H9 (cell line): ENCODE data around the gene ABCG1. TPM values are rescaled to one million over a fixed set of nuclear protein-coding genes. Genes with fewer than 3 reads are reported as not detected.

ENCODE experiments used
- DNase-seq: peaks from one replicate; pipeline ENCODE4 v3.0.0-alpha.2; 2017
- H2AFZ ChIP-seq: one replicate; pipeline ENCODE4 v1.6.1; 2013; ENCODE audit warnings: mild to moderate bottlenecking, low read length, control low read depth, moderate library complexity
- H2AK5ac ChIP-seq: 2 replicates; pipeline ENCODE4 v1.6.1; 2013; ENCODE audit warnings: low read length, control low read depth, mixed read lengths; ENCODE audit not compliant: insufficient read length
- H2BK120ac ChIP-seq: one replicate; pipeline ENCODE4 v1.6.1; 2013; ENCODE audit warnings: low read depth, mild to moderate bottlenecking, low read length, control low read depth, inconsistent platforms; ENCODE audit not compliant: poor library complexity, severe bottlenecking
- H2BK12ac ChIP-seq: 2 replicates; pipeline ENCODE4 v1.6.1; 2013; ENCODE audit warnings: low read length, control low read depth, mixed read lengths, low read depth; ENCODE audit not compliant: insufficient read length
- H2BK15ac ChIP-seq: 2 replicates; pipeline ENCODE4 v1.6.1; 2013; ENCODE audit warnings: low read depth, low read length, control low read depth
- H2BK20ac ChIP-seq: one replicate; pipeline ENCODE4 v1.6.1; 2013; ENCODE audit warnings: low read depth, mild to moderate bottlenecking, low read length, control low read depth, inconsistent platforms; ENCODE audit not compliant: poor library complexity, severe bottlenecking
- H2BK5ac ChIP-seq: 2 replicates; pipeline ENCODE4 v1.6.1; 2013; ENCODE audit warnings: low read length, control low read depth, mixed read lengths; ENCODE audit not compliant: insufficient read length
- H3K14ac ChIP-seq: 2 replicates; pipeline ENCODE4 v1.6.1; 2013; ENCODE audit warnings: low read length, control low read depth; ENCODE audit not compliant: insufficient read depth
- H3K18ac ChIP-seq: 2 replicates; pipeline ENCODE4 v1.6.1; 2013; ENCODE audit warnings: low read depth, mild to moderate bottlenecking, mixed read lengths, low read length, control low read depth; ENCODE audit not compliant: insufficient read length
- H3K23ac ChIP-seq: 2 replicates; pipeline ENCODE4 v1.6.1; 2013; ENCODE audit warnings: low read length, control low read depth, mixed read lengths, low read depth; ENCODE audit not compliant: insufficient read length
- H3K23me2 ChIP-seq: 2 replicates; pipeline ENCODE4 v1.6.1; 2013; ENCODE audit warnings: low read depth, mild to moderate bottlenecking, mixed read lengths, low read length, control low read depth; ENCODE audit not compliant: insufficient read length, poor library complexity, severe bottlenecking
- H3K27ac ChIP-seq: 2 replicates; pipeline ENCODE4 v1.5.1; 2013; ENCODE audit warnings: low read length, control low read depth, mixed read lengths, low read depth; ENCODE audit not compliant: insufficient read length
- H3K27me3 ChIP-seq: 2 replicates; pipeline ENCODE4 v1.6.1; 2013; ENCODE audit warnings: low read length, control low read depth, inconsistent platforms; ENCODE audit not compliant: insufficient read depth
- H3K4ac ChIP-seq: 2 replicates; pipeline ENCODE4 v1.6.1; 2013; ENCODE audit warnings: low read depth, mild to moderate bottlenecking, control low read depth, inconsistent platforms, low read length, moderate library complexity
- H3K4me1 ChIP-seq: 2 replicates; pipeline ENCODE4 v1.6.1; 2013; ENCODE audit warnings: low read length, control low read depth, inconsistent platforms; ENCODE audit not compliant: insufficient read depth
- H3K4me2 ChIP-seq: 2 replicates; pipeline ENCODE4 v1.6.1; 2013; ENCODE audit warnings: low read length, control low read depth, mixed read lengths; ENCODE audit not compliant: insufficient read length, insufficient read depth
- H3K56ac ChIP-seq: 2 replicates; pipeline ENCODE4 v1.6.1; 2013; ENCODE audit warnings: low read depth, mild to moderate bottlenecking, mixed read lengths, low read length, control low read depth; ENCODE audit not compliant: insufficient read length
- H3K79me1 ChIP-seq: 2 replicates; pipeline ENCODE4 v1.6.1; 2013; ENCODE audit warnings: low read depth, mild to moderate bottlenecking, moderate library complexity, low read length, control low read depth, inconsistent platforms; ENCODE audit not compliant: insufficient read depth, poor library complexity, severe bottlenecking
- H3K79me2 ChIP-seq: 2 replicates; pipeline ENCODE4 v1.6.1; 2013; ENCODE audit warnings: low read length, control low read depth, inconsistent platforms; ENCODE audit not compliant: insufficient read depth
- H3K9ac ChIP-seq: 2 replicates; pipeline ENCODE4 v1.6.1; 2013; ENCODE audit warnings: low read length, control low read depth, mixed read lengths; ENCODE audit not compliant: insufficient read length; ENCODE audit errors: extremely low read depth
- H3K9me3 ChIP-seq: one replicate; pipeline ENCODE4 v1.6.1; 2013; ENCODE audit warnings: low read depth, low read length, inconsistent platforms; ENCODE audit not compliant: control insufficient read depth
- H3T11ph ChIP-seq: one replicate; pipeline ENCODE4 v1.6.1; 2013; ENCODE audit warnings: mild to moderate bottlenecking, low read length, control low read depth, inconsistent platforms
- H4K20me1 ChIP-seq: one replicate; pipeline ENCODE4 v1.6.1; 2013; ENCODE audit not compliant: control insufficient read depth, insufficient read length, insufficient read depth
- H4K5ac ChIP-seq: 2 replicates; pipeline ENCODE4 v1.6.1; 2013; ENCODE audit warnings: low read depth, mild to moderate bottlenecking, mixed read lengths, low read length, control low read depth; ENCODE audit not compliant: insufficient read length
- H4K8ac ChIP-seq: replicated peaks from 2 replicates; pipeline ENCODE4 v1.6.1; 2013; ENCODE audit warnings: low read length, control low read depth, mixed read lengths, low read depth; ENCODE audit not compliant: insufficient read length
- H4K91ac ChIP-seq: 2 replicates; pipeline ENCODE4 v1.6.1; 2013; ENCODE audit warnings: low read depth, mild to moderate bottlenecking, moderate library complexity, mixed read lengths, low read length, control low read depth; ENCODE audit not compliant: insufficient read length
- H3K27ac Mint-ChIP-seq, 3 experiments: 2 replicates in 2 of 3; 3 replicates in 1 of 3; pipeline ENCODE4 v1.8.0; 2020 to 2021; ENCODE audit warnings: mixed read lengths in 3 of 3, mild to moderate bottlenecking in 1 of 3, moderate library complexity in 1 of 3
- H3K27me3 Mint-ChIP-seq: 2 replicates; pipeline ENCODE4 v1.8.0; 2021; ENCODE audit warnings: low read depth, mild to moderate bottlenecking, moderate library complexity, mixed read lengths
- H3K36me3 Mint-ChIP-seq, 3 experiments: 2 replicates in 2 of 3; 3 replicates in 1 of 3; pipeline ENCODE4 v1.8.0; 2020 to 2021; ENCODE audit warnings: low read depth in 3 of 3, mixed read lengths in 3 of 3; ENCODE audit not compliant: insufficient read depth in 1 of 3
- H3K4me1 Mint-ChIP-seq, 2 experiments: 2 replicates each; pipeline ENCODE4 v1.8.0; 2020; ENCODE audit warnings: mixed read lengths in 2 of 2
- H3K4me3 Mint-ChIP-seq, 2 experiments: 2 replicates in 1 of 2; 3 replicates in 1 of 2; pipeline ENCODE4 v1.8.0; 2020 to 2021; ENCODE audit warnings: mild to moderate bottlenecking in 2 of 2, mixed read lengths in 2 of 2, moderate library complexity in 1 of 2
- H3K9me3 Mint-ChIP-seq, 2 experiments: 2 replicates in 1 of 2; 3 replicates in 1 of 2; pipeline ENCODE4 v1.8.0; 2020; ENCODE audit warnings: mild to moderate bottlenecking in 2 of 2, mixed read lengths in 2 of 2, moderate library complexity in 1 of 2
- CTCF ChIP-seq: fragments of 200-600 bp; sonication (generic); conservative IDR thresholded peaks from 3 replicates; pipeline ENCODE4 v1.8.0; 2021; ENCODE audit warnings: antibody characterized with exemption, mild to moderate bottlenecking
- whole genome bisulfite sequencing: extraction: QIAGEN DNeasy Blood & Tissue Kit; methylation state at CpG from one replicate; pipeline ENCODE4 v1.1.7; 2013; ENCODE audit warnings: missing lambda C conversion rate, low lambda C conversion rate, mixed read lengths; ENCODE audit not compliant: insufficient read length; ENCODE audit errors: extremely low coverage; 5-methylcytosine and 5-hydroxymethylcytosine counted together
- total RNA-seq: library from RNA; stranded (reverse); gene quantifications from 2 replicates; pipeline ENCODE4 v1.2.1, GENCODE V29; 2021

The ABCG1 gene
- total RNA-seq, 1 experiment from 2014 or later = 0.83 TPM

GRCh38 chr21:42319851-42320572 lies 101.1 kb downstream of the ABCG1 start:
- Histone ChIP-seq H3K4ac (no peak overlapping the region), H3K14ac (peak overlapping the region; percentile 2; the same call in 1 of the 2 replicates), H4K5ac (no peak overlapping the region), H3K4me2 (no peak overlapping the region), H3K27me3 (no peaks in the 10 kb centered on the region), H4K8ac (no peak overlapping the region), H2BK12ac (no peak overlapping the region), H4K20me1 (no peaks in the 10 kb centered on the region), H3K79me1 (no peaks in the 10 kb centered on the region), H2AFZ (no peak overlapping the region), H3T11ph (no peak overlapping the region), H4K91ac (no peak overlapping the region), H3K9me3 (no peaks in the 10 kb centered on the region), H2AK5ac (no peak overlapping the region), H3K27ac (no peak overlapping the region), H3K56ac (no peak overlapping the region), H2BK20ac (no peak overlapping the region), H2BK15ac (no peak overlapping the region), H3K9ac (no peak overlapping the region), H2BK5ac (no peak overlapping the region), H3K23ac (no peak overlapping the region), H3K23me2 (no peaks in the 10 kb centered on the region), H3K18ac (no peak overlapping the region), H3K79me2 (no peaks in the 10 kb centered on the region), H3K4me1 (peaks cover 7% of the 10 kb centered on the region; the same call in 1 of the 2 replicates), H2BK120ac (no peak overlapping the region)
- Mint-ChIP-seq H3K4me1 (peaks cover 35 to 37% of the 10 kb centered on the region in 2 experiments), H3K27ac (no peak overlapping the region), H3K27me3 (peaks cover 3% of the 10 kb centered on the region; the same call in 1 of the 2 replicates), H3K36me3 (no peaks in the 10 kb centered on the region), H3K4me3 (no peak overlapping the region), H3K9me3 (peaks cover 0 to 2% of the 10 kb centered on the region in 2 experiments; a peak in 1 of 5 replicates)
- TF ChIP-seq CTCF = 0 out of 3 replicates have a peak, but pooled peaks have one; percentile 22
- peak; percentile 52 for DNase-seq
- WGBS = no CpG with 5 or more reads among the region's 17 CpGs
